ENCODE data around the gene CD81. TPM values are rescaled to one million over a fixed set of nuclear protein-coding genes. Genes with fewer than 3 reads are reported as not detected.
A peak's percentile ranks its signal among the peaks of the same experiment; 100 is the strongest.

The CD81 gene
- total and polyA plus RNA-seq, 2 donors (not counting 1 experiment from before 2014, with no cell fraction given): 438 to 611 TPM

DNA sequence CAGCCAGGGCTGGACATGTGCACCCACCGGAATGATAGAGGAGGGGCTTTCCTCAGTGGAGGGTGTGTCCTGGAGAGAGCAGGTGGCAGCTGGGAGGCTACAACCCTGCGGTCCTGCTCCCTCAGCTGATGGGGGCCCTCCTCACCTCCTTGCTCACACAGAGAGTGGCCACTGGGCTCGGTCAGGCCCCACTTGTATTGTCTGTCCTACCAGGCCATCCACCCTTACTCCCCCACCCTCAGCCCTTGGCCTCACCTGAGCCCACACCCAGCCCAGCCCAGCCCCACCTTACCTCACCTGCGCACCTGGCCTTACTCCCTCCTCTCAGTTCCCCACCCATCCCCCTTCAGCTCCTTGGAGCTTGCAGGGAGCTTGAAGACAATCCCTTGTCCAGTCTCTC, 64.1 kb downstream of the CD81 start:
- Histone ChIP-seq H3K4me1 (ENCODE audit: control insufficient read depth, extremely low read depth, insufficient read depth, low read length) (no peaks in the 10 kb centered on the region), H3K4me2 (ENCODE audit: extremely low read depth, insufficient read depth, low read length) (no peak overlapping the region), H2AFZ (ENCODE audit: low read length) (no peak overlapping the region), H3K79me2 (ENCODE audit: control insufficient read depth, insufficient read depth, low read length) (no peaks in the 10 kb centered on the region), H4K20me1 (ENCODE audit: control insufficient read depth, extremely low read depth, insufficient read depth, low read length) (no peaks in the 10 kb centered on the region), H3K27me3 (ENCODE audit: control insufficient read depth, insufficient read depth, low read length) (peaks cover 4% of the 10 kb centered on the region), H3K27ac (ENCODE audit: insufficient read depth, low read length) (no peak overlapping the region), H3K4me3 (replicated peaks in 1 of 4; ENCODE audit: control extremely low read depth in 1 of 4, insufficient read depth in 1 of 4, low read depth in 3 of 4, low read length in 4 of 4) (no peak overlapping the region), H3K9me3 (ENCODE audit: control insufficient read depth, insufficient read depth, low read depth, low read length) (no peaks in the 10 kb centered on the region), H3K36me3 (ENCODE audit: control insufficient read depth, insufficient read depth, low read length) (no peaks in the 10 kb centered on the region), H3K9ac (ENCODE audit: insufficient read depth, low read length) (no peak overlapping the region)
- TF ChIP-seq EZH2 (IDR thresholded peaks at IDR 0.05; ENCODE audit: low read length, missing control alignments): no peak
- TF ChIP-seq, protein P1, sequence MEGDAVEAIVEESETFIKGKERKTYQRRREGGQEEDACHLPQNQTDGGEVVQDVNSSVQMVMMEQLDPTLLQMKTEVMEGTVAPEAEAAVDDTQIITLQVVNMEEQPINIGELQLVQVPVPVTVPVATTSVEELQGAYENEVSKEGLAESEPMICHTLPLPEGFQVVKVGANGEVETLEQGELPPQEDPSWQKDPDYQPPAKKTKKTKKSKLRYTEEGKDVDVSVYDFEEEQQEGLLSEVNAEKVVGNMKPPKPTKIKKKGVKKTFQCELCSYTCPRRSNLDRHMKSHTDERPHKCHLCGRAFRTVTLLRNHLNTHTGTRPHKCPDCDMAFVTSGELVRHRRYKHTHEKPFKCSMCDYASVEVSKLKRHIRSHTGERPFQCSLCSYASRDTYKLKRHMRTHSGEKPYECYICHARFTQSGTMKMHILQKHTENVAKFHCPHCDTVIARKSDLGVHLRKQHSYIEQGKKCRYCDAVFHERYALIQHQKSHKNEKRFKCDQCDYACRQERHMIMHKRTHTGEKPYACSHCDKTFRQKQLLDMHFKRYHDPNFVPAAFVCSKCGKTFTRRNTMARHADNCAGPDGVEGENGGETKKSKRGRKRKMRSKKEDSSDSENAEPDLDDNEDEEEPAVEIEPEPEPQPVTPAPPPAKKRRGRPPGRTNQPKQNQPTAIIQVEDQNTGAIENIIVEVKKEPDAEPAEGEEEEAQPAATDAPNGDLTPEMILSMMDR (conservative IDR thresholded peaks at IDR 0.05 in 1 of 2, IDR thresholded peaks at IDR 0.05 in 1 of 2; ENCODE audit: low read depth in 1 of 2, low read length in 2 of 2): no peak
- DNase-seq (ENCODE audit: low read depth in 2 of 2): no peak

DNA sequence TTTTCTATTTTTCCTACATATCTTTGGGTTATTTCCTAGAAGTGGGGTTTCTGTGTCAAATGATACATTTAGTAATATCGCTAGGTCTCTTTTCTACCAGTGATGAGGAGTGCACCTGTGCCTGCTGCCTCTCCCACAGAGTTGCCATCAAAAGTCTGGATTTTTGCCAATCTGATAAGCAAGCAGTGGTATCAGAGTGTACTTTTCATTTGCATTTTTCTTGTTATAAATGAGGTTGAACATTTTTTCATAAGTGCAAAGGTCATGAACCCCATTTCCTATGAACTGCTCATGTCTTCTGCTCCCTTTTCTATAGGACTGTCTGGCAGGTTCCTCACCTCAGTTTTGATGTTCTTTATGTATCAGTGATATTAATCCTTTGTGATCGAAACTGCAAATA, 65.5 kb downstream of the CD81 start:
- Histone ChIP-seq H4K20me1 (ENCODE audit: control insufficient read depth, extremely low read depth, insufficient read depth, low read length) (no peaks in the 10 kb centered on the region), H3K4me2 (ENCODE audit: extremely low read depth, insufficient read depth, low read length) (no peak overlapping the region), H3K27ac (ENCODE audit: insufficient read depth, low read length) (no peak overlapping the region), H3K4me1 (ENCODE audit: control insufficient read depth, extremely low read depth, insufficient read depth, low read length) (no peaks in the 10 kb centered on the region), H3K27me3 (ENCODE audit: control insufficient read depth, insufficient read depth, low read length) (peaks cover 4% of the 10 kb centered on the region), H2AFZ (ENCODE audit: low read length) (no peak overlapping the region), H3K4me3 (replicated peaks in 1 of 4; ENCODE audit: control extremely low read depth in 1 of 4, insufficient read depth in 1 of 4, low read depth in 3 of 4, low read length in 4 of 4) (no peak overlapping the region), H3K36me3 (ENCODE audit: control insufficient read depth, insufficient read depth, low read length) (no peaks in the 10 kb centered on the region), H3K9me3 (ENCODE audit: control insufficient read depth, insufficient read depth, low read depth, low read length) (no peaks in the 10 kb centered on the region), H3K79me2 (ENCODE audit: control insufficient read depth, insufficient read depth, low read length) (no peaks in the 10 kb centered on the region), H3K9ac (ENCODE audit: insufficient read depth, low read length) (no peak overlapping the region)
- DNase-seq (ENCODE audit: low read depth in 2 of 2): no peak
- no peak for TF ChIP-seq EZH2 (IDR thresholded peaks at IDR 0.05; ENCODE audit: low read length, missing control alignments)
- TF ChIP-seq, protein P1 (conservative IDR thresholded peaks at IDR 0.05 in 1 of 2, IDR thresholded peaks at IDR 0.05 in 1 of 2; ENCODE audit: low read depth in 1 of 2, low read length in 2 of 2): no peak

DNA sequence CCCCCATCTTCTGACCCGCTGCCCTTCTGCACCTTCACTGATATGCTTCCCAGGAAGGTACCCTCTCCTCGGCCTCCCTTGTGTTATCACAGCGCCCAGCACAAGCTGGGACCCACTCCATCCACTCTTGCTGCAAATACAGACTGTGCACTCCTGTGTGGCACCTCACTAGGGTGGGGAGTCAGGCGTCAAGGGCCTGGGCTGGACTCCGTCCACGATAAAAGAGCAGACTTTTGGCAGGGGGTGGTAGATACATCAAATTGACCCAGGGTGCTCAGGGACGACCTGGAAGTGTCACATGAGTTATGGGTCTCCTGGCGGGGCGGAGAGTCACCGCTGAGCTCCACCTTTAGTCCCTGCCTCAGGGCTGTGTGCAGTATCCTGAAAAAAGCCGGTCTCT, 66.3 kb downstream of the CD81 start:
- Histone ChIP-seq H3K9me3 (ENCODE audit: control insufficient read depth, insufficient read depth, low read depth, low read length) (no peaks in the 10 kb centered on the region), H2AFZ (ENCODE audit: low read length) (no peak overlapping the region), H4K20me1 (ENCODE audit: control insufficient read depth, extremely low read depth, insufficient read depth, low read length) (no peaks in the 10 kb centered on the region), H3K79me2 (ENCODE audit: control insufficient read depth, insufficient read depth, low read length) (no peaks in the 10 kb centered on the region), H3K4me2 (ENCODE audit: extremely low read depth, insufficient read depth, low read length) (no peak overlapping the region), H3K4me3 (replicated peaks in 1 of 4; ENCODE audit: control extremely low read depth in 1 of 4, insufficient read depth in 1 of 4, low read depth in 3 of 4, low read length in 4 of 4) (no peak overlapping the region), H3K27me3 (ENCODE audit: control insufficient read depth, insufficient read depth, low read length) (peaks cover 4% of the 10 kb centered on the region), H3K36me3 (ENCODE audit: control insufficient read depth, insufficient read depth, low read length) (no peaks in the 10 kb centered on the region), H3K27ac (ENCODE audit: insufficient read depth, low read length) (no peak overlapping the region), H3K4me1 (ENCODE audit: control insufficient read depth, extremely low read depth, insufficient read depth, low read length) (no peaks in the 10 kb centered on the region), H3K9ac (ENCODE audit: insufficient read depth, low read length) (no peak overlapping the region)
- DNase-seq (ENCODE audit: low read depth in 2 of 2): no peak
- peak; percentile 14 for TF ChIP-seq EZH2 (IDR thresholded peaks at IDR 0.05; ENCODE audit: low read length, missing control alignments)
- TF ChIP-seq, protein P1 (conservative IDR thresholded peaks at IDR 0.05 in 1 of 2, IDR thresholded peaks at IDR 0.05 in 1 of 2; ENCODE audit: low read depth in 1 of 2, low read length in 2 of 2): no peak
